Transverse colon (tissue), 4 donors: ENCODE data around the gene STAT5A. TPM values are rescaled to one million over a fixed set of nuclear protein-coding genes. Genes with fewer than 3 reads are reported as not detected.

Source experiments
- DNase-seq: peaks from one replicate; pipeline ENCODE4 v3.0.0-alpha.2; 2019
- H3K27ac ChIP-seq, 4 donors: fragments of 200-600 bp; sonication (generic); 2 replicates each; pipeline ENCODE4 v1.5.1; 2016 to 2018; ENCODE audit warnings: inconsistent platforms in 4 of 4
- H3K27me3 ChIP-seq: fragments of 200-600 bp; sonication (generic); 2 replicates; pipeline ENCODE4 v1.5.1; 2017; ENCODE audit warnings: inconsistent platforms
- H3K36me3 ChIP-seq, 4 donors: fragments of 200-600 bp; sonication (generic); 2 replicates each; pipeline ENCODE4 v1.5.1; 2017 to 2019; ENCODE audit warnings: inconsistent platforms in 4 of 4
- H3K4me1 ChIP-seq, 4 donors: fragments of 200-600 bp; sonication (generic); 2 replicates each; pipeline ENCODE4 v1.5.1; 2017 to 2020; ENCODE audit warnings: inconsistent platforms in 4 of 4
- H3K4me3 ChIP-seq, 4 donors: fragments of 200-600 bp; sonication (generic); 1 replicate in 1 of 4; 2 replicates in 3 of 4; pipeline versions ENCODE4 v1.5.1 to v1.6.1; 2017 to 2019; ENCODE audit warnings: inconsistent platforms in 4 of 4
- H3K9me3 ChIP-seq, 2 donors: fragments of 200-600 bp; sonication (generic); 2 replicates each; pipeline ENCODE4 v1.5.1; 2017 to 2019; ENCODE audit warnings: inconsistent platforms in 2 of 2
- EP300 ChIP-seq: sonication (generic); formaldehyde crosslinking; IDR thresholded peaks from one replicate; pipeline ENCODE4 v1.6.1; 2017; ENCODE audit warnings: antibody characterized with exemption, low read depth
- POLR2A ChIP-seq: fragments of 450-650 bp; IDR thresholded peaks from one replicate; pipeline ENCODE4 v1.6.1; 2016; ENCODE audit warnings: antibody characterized with exemption, mild to moderate bottlenecking, moderate library complexity
- POLR2AphosphoS5 ChIP-seq, 3 donors: sonication (generic); formaldehyde crosslinking; IDR thresholded peaks; one replicate each; pipeline ENCODE4 v1.6.1; 2016; ENCODE audit warnings: antibody characterized with exemption in 3 of 3
- WGBS, 2 donors: methylation state at CpG; one replicate each; pipeline ENCODE4 v1.1.5; 2018; ENCODE audit warnings: low coverage in 1 of 2; 5-methylcytosine and 5-hydroxymethylcytosine counted together
- in situ Hi-C, 4 donors: fragments of 200-750 bp; cut with MboI; loops; one replicate each; pipeline versions ENCODE4 v1.15.0 to v1.15.1; 2017; ENCODE audit warnings: low sequenced_read_pairs in 3 of 4, low pct_ligation_motif_present in 1 of 4, low pct_unique_long_range_greater_than_20kb in 1 of 4
- intact Hi-C: fragments of 100-400 bp; cut with DNase I; formaldehyde crosslinking; loops from one replicate; pipeline ENCODE4 v1.15.1; 2023; ENCODE audit warnings: low total_unique reads
- total RNA-seq, 4 donors: library from RNA; depleted of rRNA; stranded (reverse); fragments of >200 nt; gene quantifications; one replicate each; pipeline ENCODE4 v1.1.0, GENCODE V29; 2016
- TF ChIP-seq, protein P1 (sequence below), 5 experiments: fragments of 200-600 bp in 3 of 5; fragments of 450-650 bp in 2 of 5; sonication (generic) in 3 of 5; IDR thresholded peaks; 1 replicate in 2 of 5; 2 replicates in 3 of 5; pipeline ENCODE4 v1.5.1; 2016 to 2017; ENCODE audit warnings: antibody characterized with exemption in 5 of 5, inconsistent platforms in 3 of 5, mild to moderate bottlenecking in 2 of 5, moderate library complexity in 1 of 5

The STAT5A gene
- total RNA-seq, 4 donors from 2014 or later: 36.2 to 93.7 (median 50.3) TPM

- TF ChIP-seq, protein P1, sequence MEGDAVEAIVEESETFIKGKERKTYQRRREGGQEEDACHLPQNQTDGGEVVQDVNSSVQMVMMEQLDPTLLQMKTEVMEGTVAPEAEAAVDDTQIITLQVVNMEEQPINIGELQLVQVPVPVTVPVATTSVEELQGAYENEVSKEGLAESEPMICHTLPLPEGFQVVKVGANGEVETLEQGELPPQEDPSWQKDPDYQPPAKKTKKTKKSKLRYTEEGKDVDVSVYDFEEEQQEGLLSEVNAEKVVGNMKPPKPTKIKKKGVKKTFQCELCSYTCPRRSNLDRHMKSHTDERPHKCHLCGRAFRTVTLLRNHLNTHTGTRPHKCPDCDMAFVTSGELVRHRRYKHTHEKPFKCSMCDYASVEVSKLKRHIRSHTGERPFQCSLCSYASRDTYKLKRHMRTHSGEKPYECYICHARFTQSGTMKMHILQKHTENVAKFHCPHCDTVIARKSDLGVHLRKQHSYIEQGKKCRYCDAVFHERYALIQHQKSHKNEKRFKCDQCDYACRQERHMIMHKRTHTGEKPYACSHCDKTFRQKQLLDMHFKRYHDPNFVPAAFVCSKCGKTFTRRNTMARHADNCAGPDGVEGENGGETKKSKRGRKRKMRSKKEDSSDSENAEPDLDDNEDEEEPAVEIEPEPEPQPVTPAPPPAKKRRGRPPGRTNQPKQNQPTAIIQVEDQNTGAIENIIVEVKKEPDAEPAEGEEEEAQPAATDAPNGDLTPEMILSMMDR (IDR thresholded peaks at IDR 0.05): no peak
- TF ChIP-seq EP300 (no peak), POLR2AphosphoS5 (IDR thresholded peaks at IDR 0.05) (peak in 1 of 3 donors; percentile 12), POLR2A (no peak)
- peaks cover 12 to 26% (median 21%) of the 10 kb centered on the region in 4 donors for H3K4me1 ChIP-seq
- peak overlapping the region in 3 of 4 donors; percentile 88 to 93 (median 88) for H3K27ac ChIP-seq
- in situ Hi-C loops (loop anchor here in 1 of 4 donors (25.0 kb wide), 1 partner anchor 202 kb away; no protein-coding TSS in a partner anchor), intact Hi-C loops (no loop called here)
- DNase-seq: no peak
- peaks cover 0 to 4% (median 1%) of the 10 kb centered on the region in 4 donors for H3K36me3 ChIP-seq
- WGBS, 2 donors: 60 to 78% methylated on average over 2 to 19 of the region's 19 CpGs
- H3K9me3 ChIP-seq: no peaks in the 10 kb centered on the region
- H3K27me3 ChIP-seq: no peaks in the 10 kb centered on the region
- no peak overlapping the region for H3K4me3 ChIP-seq
Observed at GRCh38 chr17:42309986-42310786, 21.9 kb downstream of the STAT5A start.

DNA sequence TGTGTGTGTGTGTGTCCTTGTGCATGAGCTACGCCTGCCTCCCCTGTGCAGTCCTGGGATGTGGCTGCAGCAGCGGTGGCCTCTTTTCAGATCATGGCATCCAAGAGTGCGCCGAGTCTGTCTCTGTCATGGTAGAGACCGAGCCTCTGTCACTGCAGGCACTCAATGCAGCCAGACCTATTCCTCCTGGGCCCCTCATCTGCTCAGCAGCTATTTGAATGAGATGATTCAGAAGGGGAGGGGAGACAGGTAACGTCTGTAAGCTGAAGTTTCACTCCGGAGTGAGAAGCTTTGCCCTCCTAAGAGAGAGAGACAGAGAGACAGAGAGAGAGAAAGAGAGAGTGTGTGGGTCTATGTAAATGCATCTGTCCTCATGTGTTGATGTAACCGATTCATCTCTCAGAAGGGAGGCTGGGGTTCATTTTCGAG lies 22.5 kb downstream of the STAT5A start:
- 59 to 60% methylated on average over 1 to 9 of the region's 9 CpGs for WGBS, 2 donors
- no peak overlapping the region for H3K4me3 ChIP-seq
- no peaks in the 10 kb centered on the region for H3K27me3 ChIP-seq
- no peak for TF ChIP-seq POLR2A
- TF ChIP-seq EP300: no peak
- peak in 1 of 3 donors; percentile 1 for TF ChIP-seq POLR2AphosphoS5 (IDR thresholded peaks at IDR 0.05)
- TF ChIP-seq, protein P1 (IDR thresholded peaks at IDR 0.05): no peak
- peaks cover 12 to 26% (median 21%) of the 10 kb centered on the region in 4 donors for H3K4me1 ChIP-seq
- no peaks in the 10 kb centered on the region for H3K9me3 ChIP-seq
- peak overlapping the region; percentile 82 to 93 (median 88) for H3K27ac ChIP-seq
- peaks cover 0 to 10% (median 4%) of the 10 kb centered on the region in 4 donors for H3K36me3 ChIP-seq
- in situ Hi-C loops: loop anchor here in 1 of 4 donors (25.0 kb wide), 1 partner anchor 202 kb away; no protein-coding TSS in a partner anchor
- no peak for DNase-seq
- intact Hi-C loops: no loop called here

DNA sequence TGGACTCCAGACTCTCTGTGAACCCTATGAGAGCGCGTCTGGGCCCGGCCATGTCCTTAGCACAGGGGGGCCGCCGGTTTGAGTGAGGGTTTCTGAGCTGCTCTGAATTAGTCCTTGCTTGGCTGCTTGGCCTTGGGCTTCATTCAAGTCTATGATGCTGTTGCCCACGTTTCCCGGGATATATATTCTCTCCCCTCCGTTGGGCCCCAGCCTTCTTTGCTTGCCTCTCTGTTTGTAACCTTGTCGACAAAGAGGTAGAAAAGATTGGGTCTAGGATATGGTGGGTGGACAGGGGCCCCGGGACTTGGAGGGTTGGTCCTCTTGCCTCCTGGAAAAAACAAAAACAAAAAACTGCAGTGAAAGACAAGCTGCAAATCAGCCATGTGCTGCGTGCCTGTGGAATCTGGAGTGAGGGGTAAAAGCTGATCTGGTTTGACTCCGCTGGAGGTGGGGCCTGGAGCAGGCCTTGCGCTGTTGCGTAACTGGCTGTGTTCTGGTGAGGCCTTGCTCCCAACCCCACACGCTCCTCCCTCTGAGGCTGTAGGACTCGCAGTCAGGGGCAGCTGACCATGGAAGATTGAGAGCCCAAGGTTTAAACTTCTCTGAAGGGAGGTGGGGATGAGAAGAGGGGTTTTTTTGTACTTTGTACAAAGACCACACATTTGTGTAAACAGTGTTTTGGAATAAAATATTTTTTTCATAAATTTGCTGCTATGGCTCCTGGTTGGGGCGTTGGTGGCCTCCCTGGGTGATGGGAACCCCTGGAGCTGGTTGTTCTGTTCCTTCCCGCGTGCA lies 23.1 kb downstream of the STAT5A start:
- peak; percentile 78 for DNase-seq
- in situ Hi-C loops: loop anchor here in 1 of 4 donors (25.0 kb wide), 1 partner anchor 201 kb away; no protein-coding TSS in a partner anchor
- no peak overlapping the region for H3K4me3 ChIP-seq
- peak overlapping the region; percentile 82 to 93 (median 88) for H3K27ac ChIP-seq
- WGBS, 2 donors: 48 to 67% methylated on average over 6 to 19 of the region's 19 CpGs
- peaks cover 12 to 26% (median 21%) of the 10 kb centered on the region in 4 donors for H3K4me1 ChIP-seq
- H3K27me3 ChIP-seq: no peaks in the 10 kb centered on the region
- H3K36me3 ChIP-seq: peaks cover 0 to 17% (median 7%) of the 10 kb centered on the region in 4 donors
- intact Hi-C loops: no loop called here
- no peaks in the 10 kb centered on the region for H3K9me3 ChIP-seq
- TF ChIP-seq EP300 (no peak), POLR2AphosphoS5 (IDR thresholded peaks at IDR 0.05) (peak; percentile 66 to 78 (median 70))
- TF ChIP-seq, protein P1 (IDR thresholded peaks at IDR 0.05): no peak

GRCh38 chr17:42312035-42312284 lies 23.7 kb downstream of the STAT5A start:
- no peak overlapping the region for H3K4me3 ChIP-seq
- peaks cover 0 to 22% (median 7%) of the 10 kb centered on the region in 4 donors for H3K36me3 ChIP-seq
- H3K27me3 ChIP-seq: no peaks in the 10 kb centered on the region
- intact Hi-C loops: no loop called here
- H3K27ac ChIP-seq: peak overlapping the region; percentile 82 to 93 (median 88)
- TF ChIP-seq EP300 (no peak), POLR2A (no peak), POLR2AphosphoS5 (IDR thresholded peaks at IDR 0.05) (no peak)
- TF ChIP-seq, protein P1 (IDR thresholded peaks at IDR 0.05): no peak
- peaks cover 12 to 26% (median 21%) of the 10 kb centered on the region in 4 donors for H3K4me1 ChIP-seq
- WGBS, 2 donors: 16% methylated on average over 5 of the region's 5 CpGs; no CpG with 5 or more reads in 1 of the 2 donors
- in situ Hi-C loops: loop anchor here in 1 of 4 donors (25.0 kb wide), 1 partner anchor 200 kb away; no protein-coding TSS in a partner anchor
- DNase-seq: no peak
- H3K9me3 ChIP-seq: no peaks in the 10 kb centered on the region
